LHCN-M2 (cell line): ENCODE data around the gene FAM156A. TPM values are rescaled to one million over a fixed set of nuclear protein-coding genes. Genes with fewer than 3 reads are reported as not detected.
"Not testable (repeated sequence)": the region's sequence is repeated elsewhere in the genome, so short reads cannot be mapped to it uniquely, and the experiment has no call there.

Experiments
- DNase-seq: peaks from one replicate; pipeline ENCODE4 v3.0.0-alpha.2; 2012; ENCODE audit warnings: low read depth
- polyA plus RNA-seq: library from polyadenylated mRNA; unstranded; fragments of >200 nt; gene quantifications from one replicate; pipeline ENCODE4 v1.2.1, GENCODE V29; 2012; ENCODE audit warnings: missing spikeins
- total RNA-seq: library from RNA; depleted of rRNA; stranded (reverse); fragments of >200 nt; gene quantifications from 2 replicates; pipeline ENCODE4 v1.2.3, GENCODE V29; 2014; rRNA removed

The FAM156A gene
- 25.5 and 34.8 TPM in 2 replicates for total RNA-seq
- 17.7 TPM for polyA plus RNA-seq

- DNase-seq = not testable (repeated sequence)
Observed at GRCh38 chrX:52958113-52958959, at the start of gene FAM156A. FAM156A (minus strand) TSS chrX:52958518; CDS start chrX:52948588, 9,930 bp downstream.

GRCh38 chrX:53005327-53005726 lies 47.0 kb upstream of the FAM156A start:
- no peak for DNase-seq

GRCh38 chrX:53004811-53005210 lies 46.5 kb upstream of the FAM156A start:
- DNase-seq = no peak

GRCh38 chrX:53004038-53004437 lies 45.7 kb upstream of the FAM156A start:
- DNase-seq = no peak

- no peak for DNase-seq
Observed at GRCh38 chrX:53003111-53003510, 44.8 kb upstream of the FAM156A start.

- DNase-seq = no peak
Observed at GRCh38 chrX:53001958-53002357, 43.6 kb upstream of the FAM156A start.

- no peak for DNase-seq
Observed at GRCh38 chrX:53000447-53001135, 42.3 kb upstream of the FAM156A start.

- DNase-seq = no peak
Observed at GRCh38 chrX:52995987-52996331, 37.6 kb upstream of the FAM156A start.

- DNase-seq = peak; percentile 94
Observed at GRCh38 chrX:52995135-52995986, 37.0 kb upstream of the FAM156A start.

GRCh38 chrX:52990848-52991247 lies 32.5 kb upstream of the FAM156A start:
- DNase-seq = no peak

GRCh38 chrX:52990011-52990631 lies 31.8 kb upstream of the FAM156A start:
- DNase-seq = peak; percentile 58

- no peak for DNase-seq
Observed at GRCh38 chrX:52988985-52989917, 30.9 kb upstream of the FAM156A start.

- DNase-seq = no peak
Observed at GRCh38 chrX:52983321-52984000, 25.1 kb upstream of the FAM156A start.

- no peak for DNase-seq
Observed at GRCh38 chrX:52979993-52980392, 21.7 kb upstream of the FAM156A start.

GRCh38 chrX:52979568-52979967 lies 21.2 kb upstream of the FAM156A start:
- peak; percentile 29 for DNase-seq

- no peak for DNase-seq
Observed at GRCh38 chrX:52977953-52978352, 19.6 kb upstream of the FAM156A start.

- not testable (repeated sequence) for DNase-seq
Observed at GRCh38 chrX:52975576-52975975, 17.3 kb upstream of the FAM156A start.

GRCh38 chrX:52974336-52974992 lies 16.1 kb upstream of the FAM156A start:
- not testable (repeated sequence) for DNase-seq

GRCh38 chrX:52967922-52968321 lies 9.6 kb upstream of the FAM156A start:
- DNase-seq = not testable (repeated sequence)
